ENCODE results near the gene GDPGP1. TPM values are rescaled to one million over a fixed set of nuclear protein-coding genes. Genes with fewer than 3 reads are reported as not detected.
A peak's percentile ranks its signal among the peaks of the same experiment; 100 is the strongest.

The GDPGP1 gene
- total RNA-seq, 6 experiments from 2014 or later: 4.5 to 6.3 (median 5.2) TPM

- Mint-ChIP-seq H3K27me3 (ENCODE audit: insufficient read depth) (no peaks in the 10 kb centered on the region), H3K4me3 (no peak overlapping the region), H3K27ac (no peak overlapping the region), H3K36me3 (ENCODE audit: low read depth) (no peaks in the 10 kb centered on the region), H3K4me1 (ENCODE audit: low read depth) (peaks cover 9% of the 10 kb centered on the region; the same call in 1 of the 2 replicates), H3K9me3 (no peaks in the 10 kb centered on the region)
- no peak for DNase-seq
- peak; percentile 84 for TF ChIP-seq CTCF (IDR thresholded peaks at IDR 0.05)
Measured at GRCh38 chr15:90219421-90220141, 14.4 kb upstream of the GDPGP1 start.

- Mint-ChIP-seq H3K4me1 (ENCODE audit: low read depth) (peaks cover 9% of the 10 kb centered on the region; the same call in 1 of the 2 replicates), H3K4me3 (no peak overlapping the region), H3K27ac (no peak overlapping the region), H3K36me3 (ENCODE audit: low read depth) (no peaks in the 10 kb centered on the region), H3K9me3 (no peaks in the 10 kb centered on the region), H3K27me3 (ENCODE audit: insufficient read depth) (no peaks in the 10 kb centered on the region)
- peak; percentile 75 for DNase-seq
- peak; percentile 83 for TF ChIP-seq CTCF (IDR thresholded peaks at IDR 0.05)
Measured at GRCh38 chr15:90221246-90221900, 12.6 kb upstream of the GDPGP1 start.

- no peak overlapping the region for H3K27ac Mint-ChIP-seq
- H3K36me3 Mint-ChIP-seq (ENCODE audit: low read depth): no peaks in the 10 kb centered on the region
- no peaks in the 10 kb centered on the region for H3K27me3 Mint-ChIP-seq (ENCODE audit: insufficient read depth)
- H3K4me1 Mint-ChIP-seq (ENCODE audit: low read depth): peaks cover 9% of the 10 kb centered on the region; the same call in 1 of the 2 replicates
- TF ChIP-seq CTCF (IDR thresholded peaks at IDR 0.05): no peak
- DNase-seq: no peak
- no peaks in the 10 kb centered on the region for H3K9me3 Mint-ChIP-seq
- no peak overlapping the region for H3K4me3 Mint-ChIP-seq
Measured at GRCh38 chr15:90222547-90222946, 11.5 kb upstream of the GDPGP1 start.

GRCh38 chr15:90223441-90224165 is 10.4 kb upstream of the GDPGP1 start:
- Mint-ChIP-seq H3K27me3 (ENCODE audit: insufficient read depth) (no peaks in the 10 kb centered on the region), H3K27ac (no peak overlapping the region), H3K4me3 (no peak overlapping the region), H3K4me1 (ENCODE audit: low read depth) (peaks cover 9% of the 10 kb centered on the region; the same call in 1 of the 2 replicates), H3K9me3 (no peaks in the 10 kb centered on the region), H3K36me3 (ENCODE audit: low read depth) (no peaks in the 10 kb centered on the region)
- DNase-seq: no peak
- TF ChIP-seq CTCF (IDR thresholded peaks at IDR 0.05): no peak

GRCh38 chr15:90225047-90225446 is 9.0 kb upstream of the GDPGP1 start:
- no peak overlapping the region for H3K27ac Mint-ChIP-seq
- no peak for DNase-seq
- no peaks in the 10 kb centered on the region; the same call in 1 of the 2 replicates for H3K36me3 Mint-ChIP-seq (ENCODE audit: low read depth)
- no peak overlapping the region for H3K4me3 Mint-ChIP-seq
- H3K27me3 Mint-ChIP-seq (ENCODE audit: insufficient read depth): no peaks in the 10 kb centered on the region
- TF ChIP-seq CTCF (IDR thresholded peaks at IDR 0.05): no peak
- H3K4me1 Mint-ChIP-seq (ENCODE audit: low read depth): peaks cover 9% of the 10 kb centered on the region; the same call in 1 of the 2 replicates
- H3K9me3 Mint-ChIP-seq: no peaks in the 10 kb centered on the region
